ENCODE measurements around the gene HSPA12B.

- TF ChIP-seq POLR2A (IDR thresholded peaks at IDR 0.05; ENCODE audit: low read depth, low read length), result no peak
- no peak for TF ChIP-seq CTCF (conservative IDR thresholded peaks at IDR 0.05; ENCODE audit: low read depth, low read length)
- no peak for TF ChIP-seq ELK1 (IDR thresholded peaks at IDR 0.05; ENCODE audit: borderline replicate concordance, low read depth, low read length)
- TF ChIP-seq RFX5 (IDR thresholded peaks at IDR 0.05; ENCODE audit: low read depth, low read length), result no peak
- TF ChIP-seq RAD21 (IDR thresholded peaks at IDR 0.05; ENCODE audit: low read length), result no peak
- no peak for TF ChIP-seq MAFK (IDR thresholded peaks at IDR 0.05; ENCODE audit: low read depth, low read length)
- no peak for TF ChIP-seq RCOR1 (IDR thresholded peaks at IDR 0.05; ENCODE audit: insufficient replicate concordance, low read length)
- no peak for TF ChIP-seq SMC3 (IDR thresholded peaks at IDR 0.05; ENCODE audit: low read depth, low read length)
These were observed 550 bp upstream of the HSPA12B start for GRCh38 chr20:3731944-3732326.

All from IMR-90 (cell line).